CD4-positive, alpha-beta T cell (primary cell): ENCODE data around the gene ALOX5AP. TPM values are rescaled to one million over a fixed set of nuclear protein-coding genes. Genes with fewer than 3 reads are reported as not detected.

Experiments used
- ATAC-seq: fragments of 200-7000 bp; cut with Tn5 transposase; one replicate; pipeline ENCODE4 v1.10.0; 2022; ENCODE audit warnings: mild to moderate bottlenecking; ENCODE audit not compliant: poor library complexity
- CTCF ChIA-PET: fragments of 350-600 bp; sonication (Branson Sonifier 250); formaldehyde crosslinking; loops from one replicate; lab custom pipeline; 2021; ENCODE audit warnings: antibody characterized with exemption, inconsistent platforms; lab: Charles Lee
- POLR2A ChIA-PET: fragments of 350-600 bp; sonication (Branson Sonifier 250); formaldehyde crosslinking; loops from one replicate; lab custom pipeline; 2021; ENCODE audit warnings: antibody characterized with exemption, inconsistent platforms; lab: Charles Lee
- DNase-seq, 14 experiments: peaks; one replicate each; pipeline ENCODE4 v3.0.0-alpha.2; 2013 to 2020; ENCODE audit warnings: mixed read lengths in 2 of 14
- H3K27ac ChIP-seq, 2 donors: one replicate each; pipeline versions ENCODE4 v1.5.1 to v1.7.0; 2013; ENCODE audit warnings: low read length in 2 of 2, low read depth in 1 of 2, mild to moderate bottlenecking in 1 of 2
- H3K27me3 ChIP-seq, 2 experiments: 1 replicate in 1 of 2; 2 replicates in 1 of 2; pipeline versions ENCODE4 v1.6.1 to v1.7.0; 2013; ENCODE audit warnings: low read length in 2 of 2, control low read depth in 1 of 2, mild to moderate bottlenecking in 1 of 2, moderate library complexity in 1 of 2; ENCODE audit not compliant: insufficient read depth in 2 of 2, control insufficient read depth in 1 of 2
- H3K36me3 ChIP-seq: one replicate; pipeline ENCODE4 v1.6.1; 2013; ENCODE audit warnings: low read length, control low read depth; ENCODE audit not compliant: insufficient read depth
- H3K4me1 ChIP-seq: one replicate; pipeline ENCODE4 v1.6.1; 2013; ENCODE audit warnings: low read length, control low read depth; ENCODE audit not compliant: insufficient read depth
- H3K4me3 ChIP-seq: one replicate; pipeline ENCODE4 v1.5.1; 2013; ENCODE audit warnings: mild to moderate bottlenecking, low read length, moderate library complexity
- H3K9me3 ChIP-seq, 2 experiments: 1 replicate in 1 of 2; 2 replicates in 1 of 2; pipeline versions ENCODE4 v1.6.1 to v1.7.0; 2013; ENCODE audit warnings: low read length in 2 of 2, mild to moderate bottlenecking in 2 of 2, control low read depth in 1 of 2, moderate library complexity in 1 of 2; ENCODE audit not compliant: control insufficient read depth in 1 of 2, insufficient read depth in 1 of 2
- H3K27ac Mint-ChIP-seq: one replicate; pipeline ENCODE4 v1.8.0; 2020; ENCODE audit warnings: mixed read lengths
- H3K27me3 Mint-ChIP-seq: one replicate; pipeline ENCODE4 v1.8.0; 2021; ENCODE audit warnings: mixed read lengths
- H3K36me3 Mint-ChIP-seq: one replicate; pipeline ENCODE4 v1.8.0; 2021; ENCODE audit warnings: low read depth, mixed read lengths
- H3K4me1 Mint-ChIP-seq: one replicate; pipeline ENCODE4 v1.8.0; 2021; ENCODE audit warnings: low read depth, mixed read lengths
- H3K4me3 Mint-ChIP-seq: one replicate; pipeline ENCODE4 v1.8.0; 2020; ENCODE audit warnings: mild to moderate bottlenecking, mixed read lengths
- H3K9me3 Mint-ChIP-seq: one replicate; pipeline ENCODE4 v1.8.0; 2020; ENCODE audit warnings: mixed read lengths
- intact Hi-C, 2 experiments: fragments of 100-400 bp; cut with DNase I in 1 of 2; cut with micrococcal nuclease in 1 of 2; formaldehyde crosslinking; loops; one replicate each; pipeline versions ENCODE4 v1.15.1 to v1.9.0; 2023 to 2025; cut with DNase I, micrococcal nuclease
- total RNA-seq, 174 experiments: library from RNA in 2 of 174; stranded (reverse) in 2 of 174; gene quantifications; one replicate each; pipeline ENCODE4 v1.2.3 and lab custom pipeline; 2021 to 2026
- TF ChIP-seq, protein P1 (sequence below): fragments of 200-600 bp; IDR thresholded peaks from one replicate; pipeline ENCODE4 v1.8.0; 2022; ENCODE audit warnings: antibody characterized with exemption, mild to moderate bottlenecking

ALOX5AP gene
- total RNA-seq, 2 experiments from 2014 or later: 16.5 to 19.0 TPM

DNA sequence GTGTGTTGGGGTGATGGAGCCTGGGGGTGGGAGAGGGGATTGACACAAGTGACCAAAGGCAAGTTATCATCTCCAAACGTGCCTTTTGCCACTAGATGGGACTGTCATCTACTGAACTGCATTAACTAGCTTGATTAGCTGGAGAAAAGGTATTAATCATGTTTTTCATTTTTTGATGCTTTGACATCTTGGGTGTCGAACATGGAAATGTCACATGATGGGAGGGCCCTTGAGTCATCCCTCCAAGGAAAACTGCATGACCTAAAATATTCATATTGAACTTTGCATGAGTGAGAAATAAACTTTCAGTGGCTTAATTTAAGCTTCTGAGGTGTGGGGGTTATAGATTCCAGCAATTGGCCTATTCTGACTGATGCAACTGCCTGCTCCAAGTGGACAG, 73.3 kb downstream of the ALOX5AP start:
- H3K9me3 Mint-ChIP-seq: no peaks in the 10 kb centered on the region
- DNase-seq (no peak), ATAC-seq (no peak)
- Histone ChIP-seq H3K27me3 (no peaks in the 10 kb centered on the region), H3K27ac (no peak overlapping the region), H3K4me3 (no peak overlapping the region), H3K9me3 (no peaks in the 10 kb centered on the region), H3K4me1 (no peaks in the 10 kb centered on the region), H3K36me3 (no peaks in the 10 kb centered on the region)
- H3K27ac Mint-ChIP-seq: no peak overlapping the region
- CTCF ChIA-PET: no interaction called here
- no peaks in the 10 kb centered on the region for H3K4me1 Mint-ChIP-seq
- H3K27me3 Mint-ChIP-seq: no peaks in the 10 kb centered on the region
- intact Hi-C loops: loop anchor here in 1 of 2 experiments (10.0 kb wide), 1 partner anchor 1034 kb away; no protein-coding TSS in a partner anchor
- no peak overlapping the region for H3K4me3 Mint-ChIP-seq
- H3K36me3 Mint-ChIP-seq: no peaks in the 10 kb centered on the region
- POLR2A ChIA-PET: no interaction called here
- TF ChIP-seq, protein P1, sequence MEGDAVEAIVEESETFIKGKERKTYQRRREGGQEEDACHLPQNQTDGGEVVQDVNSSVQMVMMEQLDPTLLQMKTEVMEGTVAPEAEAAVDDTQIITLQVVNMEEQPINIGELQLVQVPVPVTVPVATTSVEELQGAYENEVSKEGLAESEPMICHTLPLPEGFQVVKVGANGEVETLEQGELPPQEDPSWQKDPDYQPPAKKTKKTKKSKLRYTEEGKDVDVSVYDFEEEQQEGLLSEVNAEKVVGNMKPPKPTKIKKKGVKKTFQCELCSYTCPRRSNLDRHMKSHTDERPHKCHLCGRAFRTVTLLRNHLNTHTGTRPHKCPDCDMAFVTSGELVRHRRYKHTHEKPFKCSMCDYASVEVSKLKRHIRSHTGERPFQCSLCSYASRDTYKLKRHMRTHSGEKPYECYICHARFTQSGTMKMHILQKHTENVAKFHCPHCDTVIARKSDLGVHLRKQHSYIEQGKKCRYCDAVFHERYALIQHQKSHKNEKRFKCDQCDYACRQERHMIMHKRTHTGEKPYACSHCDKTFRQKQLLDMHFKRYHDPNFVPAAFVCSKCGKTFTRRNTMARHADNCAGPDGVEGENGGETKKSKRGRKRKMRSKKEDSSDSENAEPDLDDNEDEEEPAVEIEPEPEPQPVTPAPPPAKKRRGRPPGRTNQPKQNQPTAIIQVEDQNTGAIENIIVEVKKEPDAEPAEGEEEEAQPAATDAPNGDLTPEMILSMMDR: no peak

DNA sequence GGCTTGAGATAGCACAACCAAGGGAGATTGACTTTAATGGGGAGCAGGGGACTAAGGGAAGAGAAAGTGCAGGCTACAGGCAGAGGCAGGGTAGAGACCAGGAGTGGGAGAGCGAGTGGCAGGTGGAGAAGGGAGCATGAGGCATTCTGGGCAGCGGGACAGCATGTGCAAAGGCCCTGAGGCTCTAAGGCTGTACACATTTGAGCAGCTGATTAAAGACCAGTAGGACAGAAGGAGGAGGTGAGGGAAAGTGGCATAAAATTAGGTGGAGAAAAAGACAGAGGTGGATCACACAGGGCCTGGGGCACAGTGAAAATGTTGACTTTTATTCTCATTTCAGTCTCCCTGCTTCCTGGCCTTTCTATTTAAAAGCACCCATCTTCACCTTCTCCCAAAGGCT, 74.4 kb downstream of the ALOX5AP start:
- POLR2A ChIA-PET: no interaction called here
- Mint-ChIP-seq H3K9me3 (no peaks in the 10 kb centered on the region), H3K27me3 (no peaks in the 10 kb centered on the region), H3K36me3 (no peaks in the 10 kb centered on the region), H3K4me1 (no peaks in the 10 kb centered on the region), H3K27ac (no peak overlapping the region), H3K4me3 (no peak overlapping the region)
- H3K4me3 ChIP-seq: no peak overlapping the region
- ATAC-seq: no peak
- no peaks in the 10 kb centered on the region for H3K4me1 ChIP-seq
- no peaks in the 10 kb centered on the region for H3K36me3 ChIP-seq
- no peaks in the 10 kb centered on the region for H3K27me3 ChIP-seq
- TF ChIP-seq, protein P1: no peak
- H3K9me3 ChIP-seq: no peaks in the 10 kb centered on the region
- DNase-seq: no peak
- CTCF ChIA-PET: no interaction called here
- H3K27ac ChIP-seq: no peak overlapping the region
- intact Hi-C loops: loop anchor here in 1 of 2 experiments (10.0 kb wide), 1 partner anchor 1035 kb away; no protein-coding TSS in a partner anchor

DNA sequence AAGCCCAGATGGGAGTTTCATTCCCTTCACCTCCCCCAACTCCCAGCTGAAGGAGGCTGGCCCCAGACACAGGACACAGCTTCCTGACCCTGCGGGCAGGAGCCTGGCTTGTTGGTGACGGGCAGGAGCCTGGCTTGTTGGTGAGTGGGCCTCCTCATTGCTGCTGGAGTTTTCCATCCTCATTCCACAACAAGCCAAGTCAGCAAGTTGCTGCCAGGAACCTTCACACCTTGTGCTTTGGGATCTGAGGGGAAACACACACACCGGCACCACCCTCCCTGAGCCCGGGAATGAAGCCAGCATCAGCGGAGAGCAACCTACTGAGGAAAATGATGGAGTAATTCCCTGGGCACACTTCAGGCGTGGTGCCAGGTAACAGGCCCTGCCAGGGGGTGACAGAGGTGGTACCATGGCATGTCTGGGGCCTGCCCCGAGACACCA, 74.9 kb downstream of the ALOX5AP start:
- no peak overlapping the region for H3K4me3 Mint-ChIP-seq

More for the DNA sequence above, 74.9 kb downstream of the ALOX5AP start:
- CTCF ChIA-PET: interaction anchor here (0.6 kb wide), 1 partner anchor 267 kb away, joined by 3 read pairs; no protein-coding TSS in a partner anchor
- intact Hi-C loops: no loop called here
- no peaks in the 10 kb centered on the region for H3K27me3 Mint-ChIP-seq
- no peak overlapping the region for H3K27ac Mint-ChIP-seq
- no peaks in the 10 kb centered on the region for H3K9me3 Mint-ChIP-seq
- no peak overlapping the region for H3K27ac ChIP-seq
- ATAC-seq: no peak
- no peaks in the 10 kb centered on the region for H3K4me1 ChIP-seq
- H3K4me1 Mint-ChIP-seq: no peaks in the 10 kb centered on the region
- H3K27me3 ChIP-seq: no peaks in the 10 kb centered on the region
- TF ChIP-seq, protein P1: no peak
- no peak for DNase-seq
- no peaks in the 10 kb centered on the region for H3K36me3 ChIP-seq
- POLR2A ChIA-PET: no interaction called here
- no peaks in the 10 kb centered on the region for H3K9me3 ChIP-seq
- no peaks in the 10 kb centered on the region for H3K36me3 Mint-ChIP-seq
- H3K4me3 ChIP-seq: no peak overlapping the region
